ENCODE measurements around the gene PHLDB1. TPM values are rescaled to one million over a fixed set of nuclear protein-coding genes. Genes with fewer than 3 reads are reported as not detected.

PHLDB1 gene
- total RNA-seq, 4 donors from 2014 or later = 16.5 to 35.7 (median 22.7) TPM

GRCh38 chr11:118635642-118636041 lies 28.2 kb downstream of the PHLDB1 start:
- peaks cover 17 to 24% of the 10 kb centered on the region in 2 donors for H3K4me1 ChIP-seq
- DNase-seq (no peak), ATAC-seq (no peak)
- peak overlapping the region; percentile 72 to 82 (median 77) for H3K27ac ChIP-seq
- in situ Hi-C loops (cut with MboI; ENCODE audit: low sequenced_read_pairs in 4 of 4) (no loop called here), intact Hi-C loops (cut with DNase I; ENCODE audit: low total_unique reads) (loop anchor here (2.0 kb wide), 2 partner anchors 23 to 27 kb away; no protein-coding TSS in a partner anchor)
- TF ChIP-seq POLR2A (IDR thresholded peaks at IDR 0.05) (no peak), CTCF (IDR thresholded peaks at IDR 0.05 in 4 of 5, conservative IDR thresholded peaks at IDR 0.05 in 1 of 5) (no peak)
- no peaks in the 10 kb centered on the region for H3K9me3 ChIP-seq
- no peaks in the 10 kb centered on the region for H3K27me3 ChIP-seq
- peaks cover 0 to 7% of the 10 kb centered on the region in 2 donors for H3K36me3 ChIP-seq
- H3K4me3 ChIP-seq = no peak overlapping the region

- ATAC-seq (no peak), DNase-seq (no peak)
- Histone ChIP-seq H3K27ac (no peak overlapping the region), H3K27me3 (no peaks in the 10 kb centered on the region), H3K4me3 (no peak overlapping the region), H3K36me3 (peaks cover 0 to 2% of the 10 kb centered on the region in 2 donors), H3K9me3 (no peaks in the 10 kb centered on the region), H3K4me1 (peaks cover 26 to 33% of the 10 kb centered on the region in 2 donors)
- in situ Hi-C loops (cut with MboI; ENCODE audit: low sequenced_read_pairs in 4 of 4) = no loop called here
- intact Hi-C loops (cut with DNase I; ENCODE audit: low total_unique reads) = no loop called here
- TF ChIP-seq POLR2A (IDR thresholded peaks at IDR 0.05) = no peak
Observed at GRCh38 chr11:118636569-118637290, 29.3 kb downstream of the PHLDB1 start.

GRCh38 chr11:118638726-118639125 lies 31.3 kb downstream of the PHLDB1 start:
- no peaks in the 10 kb centered on the region for H3K27me3 ChIP-seq
- no peak overlapping the region for H3K4me3 ChIP-seq
- in situ Hi-C loops (cut with MboI; ENCODE audit: low sequenced_read_pairs in 4 of 4) = no loop called here
- DNase-seq (no peak), ATAC-seq (no peak)
- peaks cover 36 to 46% of the 10 kb centered on the region in 2 donors for H3K4me1 ChIP-seq
- no peaks in the 10 kb centered on the region for H3K36me3 ChIP-seq
- intact Hi-C loops (cut with DNase I; ENCODE audit: low total_unique reads) = no loop called here
- H3K9me3 ChIP-seq = no peaks in the 10 kb centered on the region
- no peak for TF ChIP-seq POLR2A (IDR thresholded peaks at IDR 0.05)
- TF ChIP-seq CTCF (IDR thresholded peaks at IDR 0.05 in 4 of 5, conservative IDR thresholded peaks at IDR 0.05 in 1 of 5) = no peak
- peak overlapping the region in 1 of 4 donors; percentile 20 for H3K27ac ChIP-seq

GRCh38 chr11:118639899-118640298 lies 32.5 kb downstream of the PHLDB1 start:
- Histone ChIP-seq H3K27me3 (no peaks in the 10 kb centered on the region), H3K4me3 (no peak overlapping the region), H3K36me3 (peaks cover 0 to 5% of the 10 kb centered on the region in 2 donors), H3K4me1 (peaks cover 30 to 40% of the 10 kb centered on the region in 2 donors), H3K9me3 (no peaks in the 10 kb centered on the region), H3K27ac (peak overlapping the region in 1 of 4 donors; percentile 2)
- TF ChIP-seq POLR2A (IDR thresholded peaks at IDR 0.05) (no peak), CTCF (IDR thresholded peaks at IDR 0.05 in 4 of 5, conservative IDR thresholded peaks at IDR 0.05 in 1 of 5) (no peak)
- intact Hi-C loops (cut with DNase I; ENCODE audit: low total_unique reads) = no loop called here
- DNase-seq (no peak), ATAC-seq (no peak)
- in situ Hi-C loops (cut with MboI; ENCODE audit: low sequenced_read_pairs in 4 of 4) = no loop called here

GRCh38 chr11:118640332-118641154 lies 33.1 kb downstream of the PHLDB1 start:
- TF ChIP-seq POLR2A (IDR thresholded peaks at IDR 0.05) = no peak
- peak in 3 of 5 experiments; percentile 43 to 53 (median 48) for TF ChIP-seq CTCF (IDR thresholded peaks at IDR 0.05 in 4 of 5, conservative IDR thresholded peaks at IDR 0.05 in 1 of 5)
- Histone ChIP-seq H3K4me3 (no peak overlapping the region), H3K27ac (peak overlapping the region; percentile 2 to 89 (median 52)), H3K4me1 (peaks cover 25 to 34% of the 10 kb centered on the region in 2 donors), H3K27me3 (no peaks in the 10 kb centered on the region), H3K9me3 (no peaks in the 10 kb centered on the region), H3K36me3 (peaks cover 0 to 12% of the 10 kb centered on the region in 2 donors)
- DNase-seq (no peak), ATAC-seq (peak in 1 of 2 donors; percentile 28)
- in situ Hi-C loops (cut with MboI; ENCODE audit: low sequenced_read_pairs in 4 of 4) = no loop called here
- intact Hi-C loops (cut with DNase I; ENCODE audit: low total_unique reads) = no loop called here
